Suprapubic skin (tissue), 4 donors: Measurements from ENCODE around the gene PYDC2.

Experiments used
- CTCF ChIP-seq, 2 donors: fragments of 200-600 bp in 1 of 2; fragments of 450-650 bp in 1 of 2; sonication (generic) in 1 of 2; IDR thresholded peaks; one replicate each; pipeline ENCODE4 v1.5.1; 2016 to 2019; ENCODE audit warnings: antibody characterized with exemption in 2 of 2, mild to moderate bottlenecking in 1 of 2, moderate library complexity in 1 of 2
- EP300 ChIP-seq: sonication (generic); formaldehyde crosslinking; IDR thresholded peaks from one replicate; pipeline ENCODE4 v1.6.1; 2017; ENCODE audit warnings: antibody characterized with exemption
- POLR2A ChIP-seq, 2 donors: fragments of 450-650 bp; IDR thresholded peaks; one replicate each; pipeline ENCODE4 v1.6.1; 2017; ENCODE audit warnings: antibody characterized with exemption in 2 of 2, mild to moderate bottlenecking in 2 of 2, moderate library complexity in 2 of 2
- POLR2AphosphoS5 ChIP-seq, 3 donors: sonication (generic); formaldehyde crosslinking; IDR thresholded peaks; one replicate each; pipeline ENCODE4 v1.6.1; 2017; ENCODE audit warnings: antibody characterized with exemption in 3 of 3

DNA sequence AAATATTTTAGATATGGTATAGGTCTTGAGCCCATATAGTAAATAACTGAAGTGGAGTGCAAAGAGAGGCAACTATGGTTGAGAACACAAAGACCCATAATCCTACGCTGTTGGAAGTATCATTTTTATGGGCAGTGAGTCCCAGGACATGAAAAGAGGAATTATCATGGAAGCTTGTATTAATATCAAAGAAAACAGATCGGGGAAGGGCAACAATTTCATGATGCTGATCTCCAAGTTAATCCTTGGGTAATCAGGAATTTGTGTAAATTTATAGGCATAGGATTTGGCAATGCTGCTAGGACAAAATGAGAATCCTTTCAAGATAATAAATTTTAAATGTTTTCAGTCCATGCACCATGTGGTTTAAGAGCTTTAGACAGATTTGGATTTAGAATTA lies 40.2 kb upstream of the PYDC2 start:
- TF ChIP-seq POLR2A (IDR thresholded peaks at IDR 0.05) (no peak), CTCF (IDR thresholded peaks at IDR 0.05) (no peak), POLR2AphosphoS5 (IDR thresholded peaks at IDR 0.05) (no peak), EP300 (no peak)
